Breast epithelium (tissue), 3 donors: ENCODE measurements around the gene RALY.

Experiments used
- POLR2A ChIP-seq: fragments of 450-650 bp; IDR thresholded peaks from one replicate; pipeline ENCODE4 v1.6.1; 2016; ENCODE audit warnings: antibody characterized with exemption, mild to moderate bottlenecking, moderate library complexity
- TF ChIP-seq, protein P1 (sequence below), 3 donors: fragments of 450-650 bp; IDR thresholded peaks; one replicate each; pipeline ENCODE4 v1.5.1; 2016 to 2017; ENCODE audit warnings: antibody characterized with exemption in 3 of 3, mild to moderate bottlenecking in 3 of 3, moderate library complexity in 3 of 3

DNA sequence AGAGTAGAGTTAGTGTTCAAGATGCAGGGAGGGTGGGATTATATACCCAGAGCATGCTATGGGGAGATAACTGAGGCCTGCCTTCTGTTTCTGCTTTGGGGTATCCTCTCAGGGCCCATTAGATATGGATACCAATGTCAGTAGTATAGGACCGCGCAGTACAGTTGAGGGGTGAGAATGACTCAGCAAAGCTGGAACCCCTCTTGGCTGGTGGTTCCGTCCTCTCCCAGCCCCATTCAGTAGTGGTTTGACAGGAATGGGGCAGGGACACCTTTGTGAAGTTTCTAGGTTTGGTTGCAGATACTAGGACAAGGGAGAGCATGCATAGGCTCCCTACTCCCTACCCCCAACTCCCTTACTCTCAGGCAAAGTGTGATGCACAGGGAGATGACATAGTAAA, 70.6 kb downstream of the RALY start:
- TF ChIP-seq, protein P1, sequence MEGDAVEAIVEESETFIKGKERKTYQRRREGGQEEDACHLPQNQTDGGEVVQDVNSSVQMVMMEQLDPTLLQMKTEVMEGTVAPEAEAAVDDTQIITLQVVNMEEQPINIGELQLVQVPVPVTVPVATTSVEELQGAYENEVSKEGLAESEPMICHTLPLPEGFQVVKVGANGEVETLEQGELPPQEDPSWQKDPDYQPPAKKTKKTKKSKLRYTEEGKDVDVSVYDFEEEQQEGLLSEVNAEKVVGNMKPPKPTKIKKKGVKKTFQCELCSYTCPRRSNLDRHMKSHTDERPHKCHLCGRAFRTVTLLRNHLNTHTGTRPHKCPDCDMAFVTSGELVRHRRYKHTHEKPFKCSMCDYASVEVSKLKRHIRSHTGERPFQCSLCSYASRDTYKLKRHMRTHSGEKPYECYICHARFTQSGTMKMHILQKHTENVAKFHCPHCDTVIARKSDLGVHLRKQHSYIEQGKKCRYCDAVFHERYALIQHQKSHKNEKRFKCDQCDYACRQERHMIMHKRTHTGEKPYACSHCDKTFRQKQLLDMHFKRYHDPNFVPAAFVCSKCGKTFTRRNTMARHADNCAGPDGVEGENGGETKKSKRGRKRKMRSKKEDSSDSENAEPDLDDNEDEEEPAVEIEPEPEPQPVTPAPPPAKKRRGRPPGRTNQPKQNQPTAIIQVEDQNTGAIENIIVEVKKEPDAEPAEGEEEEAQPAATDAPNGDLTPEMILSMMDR (IDR thresholded peaks at IDR 0.05) = no peak
- no peak for TF ChIP-seq POLR2A
